Activated CD8-positive, alpha-beta T cell treated with anti-CD3 and anti-CD28 coated beads for 36 hours (primary cell): Measurements from ENCODE around the gene CYP2U1. TPM values are rescaled to one million over a fixed set of nuclear protein-coding genes. Genes with fewer than 3 reads are reported as not detected.

Experiments used
- ATAC-seq: fragments of 200-7000 bp; cut with Tn5 transposase; one replicate; pipeline ENCODE4 v1.10.0; 2021; ENCODE audit warnings: mild to moderate bottlenecking, moderate library complexity
- CTCF ChIA-PET: fragments of 350-600 bp; sonication (Branson Sonifier 250); formaldehyde crosslinking; loops from one replicate; lab custom pipeline; 2021; ENCODE audit warnings: antibody characterized with exemption; lab: Charles Lee
- POLR2A ChIA-PET: fragments of 350-600 bp; sonication (Branson Sonifier 250); formaldehyde crosslinking; loops from one replicate; lab custom pipeline; 2021; ENCODE audit warnings: antibody characterized with exemption; lab: Charles Lee
- DNase-seq: peaks from one replicate; pipeline ENCODE4 v3.0.0-alpha.2; 2020
- H3K27ac Mint-ChIP-seq: one replicate; pipeline ENCODE4 v1.8.0; 2021; ENCODE audit warnings: mild to moderate bottlenecking, mixed read lengths
- H3K27me3 Mint-ChIP-seq: one replicate; pipeline ENCODE4 v1.8.0; 2021; ENCODE audit warnings: mixed read lengths
- H3K36me3 Mint-ChIP-seq: one replicate; pipeline ENCODE4 v1.8.0; 2021; ENCODE audit warnings: low read depth, mixed read lengths
- H3K4me1 Mint-ChIP-seq: one replicate; pipeline ENCODE4 v1.8.0; 2021; ENCODE audit warnings: low read depth, mixed read lengths
- H3K4me3 Mint-ChIP-seq: one replicate; pipeline ENCODE4 v1.8.0; 2021; ENCODE audit warnings: mild to moderate bottlenecking, moderate library complexity, mixed read lengths
- H3K9me3 Mint-ChIP-seq: one replicate; pipeline ENCODE4 v1.8.0; 2021; ENCODE audit warnings: mixed read lengths
- CTCF ChIP-seq: fragments of 200-600 bp; IDR thresholded peaks from one replicate; pipeline ENCODE4 v1.8.0; 2022; ENCODE audit warnings: antibody characterized with exemption, mild to moderate bottlenecking
- intact Hi-C: fragments of 100-400 bp; cut with micrococcal nuclease; formaldehyde crosslinking; loops from one replicate; pipeline ENCODE4 v1.10.0; 2022
- total RNA-seq, 2 experiments: library from RNA; stranded (reverse); gene quantifications; one replicate each; pipeline ENCODE4 v1.2.3, GENCODE V29; 2021

The CYP2U1 gene
- total RNA-seq, 2 experiments from 2014 or later = 2.5 to 3.1 TPM

GRCh38 chr4:107906458-107907100, 24.8 kb upstream of the CYP2U1 start:
- POLR2A ChIA-PET = no interaction called here
- TF ChIP-seq CTCF = no peak
- H3K4me3 Mint-ChIP-seq = no peak overlapping the region
- intact Hi-C loops = no loop called here
- no peaks in the 10 kb centered on the region for H3K36me3 Mint-ChIP-seq
- no peak for DNase-seq
- no peaks in the 10 kb centered on the region for H3K4me1 Mint-ChIP-seq
- CTCF ChIA-PET = no interaction called here
- no peak for ATAC-seq
- H3K27me3 Mint-ChIP-seq = peaks cover 2% of the 10 kb centered on the region
- H3K9me3 Mint-ChIP-seq = peaks cover 4% of the 10 kb centered on the region
- no peak overlapping the region for H3K27ac Mint-ChIP-seq

GRCh38 chr4:107908377-107908776, 23.0 kb upstream of the CYP2U1 start:
- no peaks in the 10 kb centered on the region for H3K36me3 Mint-ChIP-seq
- ChIA-PET POLR2A (no interaction called here), CTCF (interaction anchor here (1.4 kb wide), 1 partner anchor 156 kb away, joined by 3 read pairs; no protein-coding TSS in a partner anchor)
- DNase-seq (no peak), ATAC-seq (no peak)
- H3K27me3 Mint-ChIP-seq = no peaks in the 10 kb centered on the region
- H3K4me3 Mint-ChIP-seq = no peak overlapping the region
- peaks cover 4% of the 10 kb centered on the region for H3K9me3 Mint-ChIP-seq
- H3K4me1 Mint-ChIP-seq = no peaks in the 10 kb centered on the region
- intact Hi-C loops = no loop called here
- H3K27ac Mint-ChIP-seq = no peak overlapping the region
- TF ChIP-seq CTCF = no peak

- peak; percentile 45 for DNase-seq
- peak; percentile 77 for ATAC-seq
- Mint-ChIP-seq H3K4me1 (no peaks in the 10 kb centered on the region), H3K36me3 (no peaks in the 10 kb centered on the region), H3K4me3 (no peak overlapping the region), H3K27me3 (no peaks in the 10 kb centered on the region), H3K27ac (no peak overlapping the region), H3K9me3 (no peaks in the 10 kb centered on the region)
- intact Hi-C loops = loop anchor here (1.0 kb wide), 1 partner anchor 155 kb away; no protein-coding TSS in a partner anchor
- CTCF ChIA-PET = interaction anchor here (0.6 to 4.7 kb wide), 24 partner anchors 11 to 790 kb away, joined by 3 to 55 read pairs (median 4); no protein-coding TSS in a partner anchor
- TF ChIP-seq CTCF = peak; percentile 72
- POLR2A ChIA-PET = no interaction called here
These were observed 18.0 kb upstream of the CYP2U1 start for GRCh38 chr4:107913283-107913899.

GRCh38 chr4:107915220-107915619, 16.1 kb upstream of the CYP2U1 start:
- POLR2A ChIA-PET = interaction anchor here (1.2 kb wide), 1 partner anchor 195 kb away, joined by 3 read pairs; the partner anchor contains the start of gene PAPSS1
- Mint-ChIP-seq H3K4me3 (no peak overlapping the region), H3K4me1 (no peaks in the 10 kb centered on the region), H3K27me3 (peaks cover 1% of the 10 kb centered on the region), H3K27ac (no peak overlapping the region), H3K9me3 (peaks cover 2% of the 10 kb centered on the region), H3K36me3 (no peaks in the 10 kb centered on the region)
- CTCF ChIA-PET = interaction anchor here (1.3 to 2.5 kb wide), 2 partner anchors 26 to 157 kb away, joined by 4 to 13 read pairs; no protein-coding TSS in a partner anchor
- DNase-seq (no peak), ATAC-seq (no peak)
- intact Hi-C loops = no loop called here
- TF ChIP-seq CTCF = no peak

- Mint-ChIP-seq H3K9me3 (peaks cover 2% of the 10 kb centered on the region), H3K4me3 (no peak overlapping the region), H3K4me1 (no peaks in the 10 kb centered on the region), H3K27ac (no peak overlapping the region), H3K27me3 (peaks cover 1% of the 10 kb centered on the region), H3K36me3 (no peaks in the 10 kb centered on the region)
- DNase-seq = no peak
- ATAC-seq = no peak
- intact Hi-C loops = no loop called here
- ChIA-PET CTCF (interaction anchor here (0.6 to 2.5 kb wide), 2 partner anchors 159 to 656 kb away, joined by 3 to 13 read pairs; no protein-coding TSS in a partner anchor), POLR2A (interaction anchor here (1.2 kb wide), 1 partner anchor 196 kb away, joined by 3 read pairs; the partner anchor contains the start of gene PAPSS1)
- TF ChIP-seq CTCF = no peak
These were observed 14.7 kb upstream of the CYP2U1 start for GRCh38 chr4:107916623-107917022.
